NOMO-1 (cell line): Measurements from ENCODE around the gene KRTAP13-2.
A peak's percentile ranks its signal among the peaks of the same experiment; 100 is the strongest.

Source experiments
- DNase-seq, 2 experiments: peaks; one replicate each; lab custom pipeline; 2025; ENCODE audit not compliant: unreplicated experiment in 2 of 2; lab: John Stamatoyannopoulos, UW

KRTAP13-2 gene

GRCh38 chr21:30372139-30372770, at the start of gene KRTAP13-2:
TSS of gene KRTAP13-2 (minus strand) at chr21:30372271. CDS start at chr21:30372213, 58 bp downstream.
- no peak for DNase-seq

GRCh38 chr21:30415993-30416392, 43.9 kb upstream of the KRTAP13-2 start:
- DNase-seq = no peak

GRCh38 chr21:30408782-30409494, 36.9 kb upstream of the KRTAP13-2 start:
- DNase-seq = peak in 1 of 2 experiments; percentile 6

- DNase-seq = no peak
These were observed 23.7 kb upstream of the KRTAP13-2 start, which contains the start of gene KRTAP13-1 for GRCh38 chr21:30395731-30396130. TSS of gene KRTAP13-1 (plus strand) at chr21:30396031. CDS start at chr21:30396087, 56 bp downstream.

GRCh38 chr21:30391492-30392025, 19.5 kb upstream of the KRTAP13-2 start:
- DNase-seq = no peak

GRCh38 chr21:30382201-30382600, 10.1 kb upstream of the KRTAP13-2 start:
- DNase-seq = no peak

- no peak for DNase-seq
These were observed 16.2 kb downstream of the KRTAP13-2 start for GRCh38 chr21:30355906-30356305.

- no peak for DNase-seq
These were observed 17.6 kb downstream of the KRTAP13-2 start for GRCh38 chr21:30354308-30355005.

GRCh38 chr21:30351534-30351933, 20.5 kb downstream of the KRTAP13-2 start:
- no peak for DNase-seq

- no peak for DNase-seq
These were observed 22.5 kb downstream of the KRTAP13-2 start for GRCh38 chr21:30349572-30349971.

GRCh38 chr21:30348506-30348905, 23.6 kb downstream of the KRTAP13-2 start, which contains the start of gene KRTAP23-1:
TSS of gene KRTAP23-1 (minus strand) at chr21:30348606. CDS start at chr21:30348606, 0 bp downstream.
- no peak for DNase-seq

GRCh38 chr21:30345014-30345413, 27.1 kb downstream of the KRTAP13-2 start:
- no peak for DNase-seq

- DNase-seq = peak in 1 of 2 experiments; percentile 4
These were observed 31.1 kb downstream of the KRTAP13-2 start for GRCh38 chr21:30340714-30341573.

- no peak for DNase-seq
These were observed 33.4 kb downstream of the KRTAP13-2 start for GRCh38 chr21:30338717-30339116.

- no peak for DNase-seq
These were observed 34.3 kb downstream of the KRTAP13-2 start for GRCh38 chr21:30337772-30338171.

- DNase-seq = no peak
These were observed 34.8 kb downstream of the KRTAP13-2 start, which contains the start of gene KRTAP27-1 for GRCh38 chr21:30337276-30337744. TSS of gene KRTAP27-1 (minus strand) at chr21:30337694. CDS start at chr21:30337668, 26 bp downstream.

GRCh38 chr21:30336596-30336995, 35.5 kb downstream of the KRTAP13-2 start:
- no peak for DNase-seq

- no peak for DNase-seq
These were observed 38.3 kb downstream of the KRTAP13-2 start for GRCh38 chr21:30333736-30334135.

- DNase-seq = no peak
These were observed 39.4 kb downstream of the KRTAP13-2 start for GRCh38 chr21:30332681-30333080.
